PC-3 (cell line): Measurements from ENCODE around the gene POU3F3. TPM values are rescaled to one million over a fixed set of nuclear protein-coding genes. Genes with fewer than 3 reads are reported as not detected.

Experiments used
- ATAC-seq: fragments of 200-7000 bp; cut with Tn5 transposase; 2 replicates; pipeline ENCODE4 v1.9.1; 2020; ENCODE audit warnings: mild to moderate bottlenecking, moderate library complexity
- BruUV-seq: library from RNA; stranded (reverse); fragments of 400-500 nt; replicated peaks from 2 replicates; lab custom pipeline; 2021; lab: Mats Ljungman, UMichigan
- CTCF ChIA-PET: fragments of 300-600 bp; sonication (Branson Sonifier 250); formaldehyde crosslinking; loops from one replicate; lab custom pipeline; 2022; ENCODE audit warnings: antibody characterized with exemption; lab: Charles Lee
- POLR2A ChIA-PET: fragments of 300-600 bp; sonication (Branson Sonifier 250); formaldehyde crosslinking; loops from one replicate; lab custom pipeline; 2022; ENCODE audit warnings: antibody characterized with exemption; ENCODE audit not compliant: unreplicated experiment; lab: Charles Lee
- DNase-seq: peaks from one replicate; pipeline ENCODE4 v3.0.0-alpha.2; 2015
- H2AFZ ChIP-seq: fragments of 300-600 bp; sonication (generic); 2 replicates; pipeline ENCODE4 v1.6.0; 2016; ENCODE audit warnings: antibody characterized with exemption, low read length
- H3F3A ChIP-seq: fragments of 300-600 bp; sonication (generic); one replicate; pipeline ENCODE4 v1.6.0; 2017; ENCODE audit warnings: antibody characterized with exemption, low read length, control low read depth, mild to moderate bottlenecking; ENCODE audit not compliant: unreplicated experiment
- H3K27ac ChIP-seq: fragments of 300-600 bp; sonication (generic); 2 replicates; pipeline ENCODE4 v1.5.1; 2016; ENCODE audit warnings: mild to moderate bottlenecking, low read length
- H3K27me3 ChIP-seq: fragments of 300-600 bp; sonication (generic); 2 replicates; pipeline ENCODE4 v1.6.1; 2016; ENCODE audit warnings: low read length, mixed read lengths
- H3K36me3 ChIP-seq: fragments of 300-600 bp; sonication (generic); 2 replicates; pipeline ENCODE4 v1.6.1; 2016; ENCODE audit warnings: low read depth, mixed run types, low read length, mixed read lengths
- H3K4me1 ChIP-seq: fragments of 300-600 bp; sonication (generic); 2 replicates; pipeline ENCODE4 v1.5.1; 2016; ENCODE audit warnings: low read length; ENCODE audit not compliant: insufficient read depth
- H3K4me2 ChIP-seq: fragments of 300-600 bp; sonication (generic); 2 replicates; pipeline ENCODE4 v1.6.0; 2016; ENCODE audit warnings: low read length
- H3K4me3 ChIP-seq: fragments of 300-600 bp; sonication (generic); 2 replicates; pipeline ENCODE4 v1.5.1; 2016; ENCODE audit warnings: mild to moderate bottlenecking, low read length, mixed read lengths
- H3K79me2 ChIP-seq: fragments of 300-600 bp; sonication (generic); 2 replicates; pipeline ENCODE4 v1.6.1; 2017; ENCODE audit warnings: low read length, mixed read lengths
- H3K9ac ChIP-seq: fragments of 300-600 bp; sonication (generic); 2 replicates; pipeline ENCODE4 v1.6.0; 2016; ENCODE audit warnings: mild to moderate bottlenecking, low read length
- H3K9me2 ChIP-seq: fragments of 300-600 bp; sonication (generic); replicated peaks from 2 replicates; pipeline ENCODE4 v1.6.1; 2016; ENCODE audit warnings: mixed run types, low read length, mixed read lengths
- H3K9me3 ChIP-seq: fragments of 300-600 bp; sonication (generic); 2 replicates; pipeline ENCODE4 v1.6.1; 2016; ENCODE audit warnings: low read length, mixed read lengths
- H4K20me1 ChIP-seq: fragments of 300-600 bp; sonication (generic); 2 replicates; pipeline ENCODE4 v1.6.1; 2016; ENCODE audit warnings: low read length, mixed read lengths
- EZH2 ChIP-seq: fragments of 300-600 bp; sonication (generic); IDR thresholded peaks from one replicate; pipeline ENCODE4 v1.6.1; 2017; ENCODE audit warnings: antibody characterized with exemption, mild to moderate bottlenecking, low read length; ENCODE audit not compliant: unreplicated experiment
- EZH2phosphoT487 ChIP-seq: fragments of 300-600 bp; sonication (generic); IDR thresholded peaks from 2 replicates; pipeline ENCODE4 v1.6.1; 2018; ENCODE audit warnings: mild to moderate bottlenecking, antibody characterized with exemption, low read length, borderline replicate concordance
- intact Hi-C: fragments of 100-400 bp; cut with micrococcal nuclease; formaldehyde crosslinking; loops from 2 replicates; pipeline ENCODE4 v1.9.0; 2023
- total RNA-seq: library from RNA; depleted of rRNA; stranded (reverse); fragments of >200 nt; gene quantifications from 2 replicates; pipeline ENCODE4 v1.2.3, GENCODE V29; 2014
- TF ChIP-seq, protein P1 (sequence below): fragments of 300-600 bp; sonication (generic); conservative IDR thresholded peaks from 2 replicates; pipeline ENCODE4 v1.5.1; 2017; ENCODE audit warnings: antibody characterized with exemption, low read depth, mild to moderate bottlenecking, low read length

Gene POU3F3
- total RNA-seq, 1 experiment from 2014 or later = not detected

DNA sequence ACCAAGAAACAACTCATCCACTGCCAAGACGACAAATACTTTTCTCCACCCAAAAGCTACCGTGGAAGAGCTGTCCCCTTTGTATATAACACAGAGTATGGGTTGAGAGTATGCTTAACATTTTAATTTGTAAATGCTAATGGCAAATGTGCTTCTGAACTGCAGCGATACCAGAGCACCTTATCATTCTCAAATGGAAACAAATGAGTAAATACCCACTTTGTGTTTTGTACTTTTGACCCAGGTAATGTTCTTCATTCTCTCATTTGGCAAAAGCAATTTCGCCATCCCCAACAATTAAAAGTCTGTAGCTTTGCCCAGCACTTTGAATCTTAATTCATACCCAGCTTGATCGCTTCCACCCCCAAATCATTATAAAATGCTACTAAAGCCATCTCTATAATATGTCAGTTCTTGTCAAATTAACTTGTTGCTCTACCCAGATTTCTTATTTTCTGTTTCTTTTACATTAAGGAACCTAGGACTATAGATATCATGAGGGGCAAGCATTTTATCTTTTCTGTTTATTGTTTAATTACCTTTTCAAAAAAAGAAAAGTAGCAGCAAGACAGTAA lies 6.2 kb upstream of the POU3F3 start:
- Histone ChIP-seq H3K27me3 (peaks cover 78% of the 10 kb centered on the region), H3F3A (no peaks in the 10 kb centered on the region), H3K9me3 (no peaks in the 10 kb centered on the region), H3K27ac (no peak overlapping the region), H3K4me1 (peaks cover 4% of the 10 kb centered on the region; the same call in 1 of the 2 replicates), H3K79me2 (no peaks in the 10 kb centered on the region), H3K36me3 (no peaks in the 10 kb centered on the region), H2AFZ (no peak overlapping the region), H4K20me1 (no peaks in the 10 kb centered on the region), H3K4me2 (no peak overlapping the region), H3K9ac (no peak overlapping the region), H3K9me2 (no peaks in the 10 kb centered on the region), H3K4me3 (no peak overlapping the region)
- POLR2A ChIA-PET = interaction anchor here (0.7 kb wide), 1 partner anchor 167 kb away, joined by 3 read pairs; no protein-coding TSS in a partner anchor
- intact Hi-C loops = no loop called here
- no peak for TF ChIP-seq EZH2
- no peak for TF ChIP-seq EZH2phosphoT487
- TF ChIP-seq, protein P1, sequence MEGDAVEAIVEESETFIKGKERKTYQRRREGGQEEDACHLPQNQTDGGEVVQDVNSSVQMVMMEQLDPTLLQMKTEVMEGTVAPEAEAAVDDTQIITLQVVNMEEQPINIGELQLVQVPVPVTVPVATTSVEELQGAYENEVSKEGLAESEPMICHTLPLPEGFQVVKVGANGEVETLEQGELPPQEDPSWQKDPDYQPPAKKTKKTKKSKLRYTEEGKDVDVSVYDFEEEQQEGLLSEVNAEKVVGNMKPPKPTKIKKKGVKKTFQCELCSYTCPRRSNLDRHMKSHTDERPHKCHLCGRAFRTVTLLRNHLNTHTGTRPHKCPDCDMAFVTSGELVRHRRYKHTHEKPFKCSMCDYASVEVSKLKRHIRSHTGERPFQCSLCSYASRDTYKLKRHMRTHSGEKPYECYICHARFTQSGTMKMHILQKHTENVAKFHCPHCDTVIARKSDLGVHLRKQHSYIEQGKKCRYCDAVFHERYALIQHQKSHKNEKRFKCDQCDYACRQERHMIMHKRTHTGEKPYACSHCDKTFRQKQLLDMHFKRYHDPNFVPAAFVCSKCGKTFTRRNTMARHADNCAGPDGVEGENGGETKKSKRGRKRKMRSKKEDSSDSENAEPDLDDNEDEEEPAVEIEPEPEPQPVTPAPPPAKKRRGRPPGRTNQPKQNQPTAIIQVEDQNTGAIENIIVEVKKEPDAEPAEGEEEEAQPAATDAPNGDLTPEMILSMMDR = no peak
- CTCF ChIA-PET = no interaction called here
- ATAC-seq = no peak
- DNase-seq = no peak
- BruUV-seq = no TSS peak

DNA sequence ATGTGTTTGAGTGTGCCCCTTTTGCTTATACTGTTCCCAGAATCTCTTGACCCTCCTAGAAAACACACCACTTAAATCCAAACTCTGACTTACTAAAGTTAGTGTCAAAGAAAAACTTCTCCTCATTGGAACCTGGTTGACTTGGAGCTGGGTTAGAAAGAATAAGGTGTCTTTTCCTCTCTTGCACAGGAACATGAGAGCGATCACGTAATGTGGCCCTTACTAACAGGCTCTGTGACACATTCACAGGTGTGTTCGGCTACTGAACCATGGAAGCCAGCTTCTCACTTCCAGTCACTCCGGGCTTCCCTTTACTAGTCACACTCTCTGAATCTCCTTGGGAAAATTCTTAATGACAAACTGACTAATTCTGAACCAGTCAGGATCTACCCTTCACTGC lies 5.4 kb upstream of the POU3F3 start:
- Histone ChIP-seq H3K4me1 (peaks cover 4% of the 10 kb centered on the region; the same call in 1 of the 2 replicates), H3K4me3 (no peak overlapping the region), H3K9me3 (no peaks in the 10 kb centered on the region), H3K27me3 (peaks cover 87% of the 10 kb centered on the region), H3F3A (no peaks in the 10 kb centered on the region), H3K4me2 (no peak overlapping the region), H3K79me2 (no peaks in the 10 kb centered on the region), H2AFZ (no peak overlapping the region), H3K9me2 (no peaks in the 10 kb centered on the region), H3K9ac (no peak overlapping the region), H4K20me1 (no peaks in the 10 kb centered on the region), H3K27ac (no peak overlapping the region), H3K36me3 (no peaks in the 10 kb centered on the region)
- ATAC-seq = no peak
- CTCF ChIA-PET = interaction anchor here (0.6 kb wide), 1 partner anchor 10 kb away, joined by 3 read pairs; no protein-coding TSS in a partner anchor
- intact Hi-C loops = no loop called here
- TF ChIP-seq EZH2phosphoT487 (no peak), EZH2 (no peak)
- TF ChIP-seq, protein P1 = no peak
- no peak for DNase-seq
- no TSS peak for BruUV-seq
- POLR2A ChIA-PET = interaction anchor here (0.7 kb wide), 1 partner anchor 166 kb away, joined by 3 read pairs; no protein-coding TSS in a partner anchor

DNA sequence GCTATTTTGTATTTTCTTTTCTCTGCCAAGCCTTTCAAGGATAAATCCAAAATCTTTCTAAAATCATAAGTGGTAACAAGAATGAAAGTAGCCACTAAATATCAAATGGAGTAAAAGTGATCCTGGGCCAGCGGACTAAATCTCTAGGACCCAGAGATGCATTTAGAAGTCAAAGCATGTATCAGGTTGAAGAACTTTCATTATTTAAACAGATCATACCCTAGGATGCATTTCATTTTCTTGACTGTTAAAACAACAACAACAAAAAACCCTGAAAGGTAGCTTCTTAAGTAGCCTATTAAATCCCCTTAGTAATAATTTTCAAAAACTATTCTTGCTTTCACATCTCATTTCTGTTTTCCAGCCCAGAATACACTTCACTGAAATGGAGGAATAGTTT lies 4.8 kb upstream of the POU3F3 start:
- Histone ChIP-seq H3K4me2 (no peak overlapping the region), H3K4me3 (no peak overlapping the region), H3K9me2 (no peaks in the 10 kb centered on the region), H3K9ac (no peak overlapping the region), H4K20me1 (no peaks in the 10 kb centered on the region), H3K4me1 (peaks cover 4% of the 10 kb centered on the region; the same call in 1 of the 2 replicates), H3K27me3 (peaks cover 90% of the 10 kb centered on the region), H3F3A (no peaks in the 10 kb centered on the region), H3K79me2 (no peaks in the 10 kb centered on the region), H3K36me3 (no peaks in the 10 kb centered on the region), H3K27ac (no peak overlapping the region), H3K9me3 (no peaks in the 10 kb centered on the region), H2AFZ (no peak overlapping the region)
- intact Hi-C loops = no loop called here
- no peak for DNase-seq
- BruUV-seq = no TSS peak
- no peak for ATAC-seq
- POLR2A ChIA-PET = no interaction called here
- CTCF ChIA-PET = interaction anchor here (0.5 to 1.3 kb wide), 2 partner anchors 11 to 1688 kb away, joined by 3 to 8 read pairs; no protein-coding TSS in a partner anchor
- TF ChIP-seq EZH2 (no peak), EZH2phosphoT487 (no peak)
- TF ChIP-seq, protein P1 = no peak
